ENCODE measurements around the gene RHBDL3.
A peak's percentile ranks its signal among the peaks of the same experiment; 100 is the strongest.

RHBDL3 gene

DNA sequence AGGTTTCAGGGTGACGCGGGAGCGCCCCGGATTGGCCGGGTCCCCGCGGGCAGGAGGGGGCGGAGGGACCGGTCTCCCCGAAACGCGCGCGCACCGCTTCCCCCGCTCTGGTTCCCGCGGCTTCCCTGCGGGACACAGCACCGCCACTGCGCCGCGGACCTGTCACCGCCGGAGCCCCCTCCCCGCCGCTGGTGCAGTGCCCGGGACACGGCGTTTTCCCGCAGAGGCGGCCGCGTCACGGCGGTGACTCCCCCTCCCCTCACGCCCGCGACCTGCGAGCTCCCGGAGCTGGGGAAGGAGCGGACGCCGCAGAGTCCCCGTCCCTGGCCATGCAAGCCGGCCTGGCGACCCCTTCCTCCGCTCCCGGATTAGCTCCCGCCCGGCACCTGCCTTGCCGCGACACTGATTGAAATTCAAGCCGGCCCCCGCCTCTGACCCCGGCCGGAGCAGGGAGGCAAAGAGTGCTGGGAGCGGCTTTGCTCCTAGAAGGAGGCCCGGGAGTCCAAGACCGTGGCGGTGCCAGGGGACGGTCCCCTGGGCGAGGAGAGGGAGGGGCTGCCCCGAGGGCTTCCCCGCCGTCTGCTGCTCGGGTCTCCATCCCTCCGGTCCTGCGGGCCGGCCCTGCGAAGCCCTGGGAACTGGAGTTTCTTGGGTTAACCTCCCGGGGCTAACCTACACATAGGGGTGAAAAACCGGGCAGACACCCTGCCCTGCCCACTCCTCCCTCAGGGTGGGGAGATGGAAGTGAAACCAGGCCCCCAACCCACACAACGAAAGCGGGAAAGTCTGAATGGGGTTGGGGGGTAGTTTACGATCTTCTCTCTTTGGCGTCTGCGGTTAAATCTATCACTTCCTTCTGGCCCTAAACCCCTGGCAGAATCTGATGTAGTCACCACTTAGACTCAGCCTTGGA lies 1.0 kb downstream of the RHBDL3 start:
- H3K9ac ChIP-seq (ENCODE audit: low read depth, low read length) = no peak overlapping the region
- peak; percentile 95 for TF ChIP-seq EZH2 (IDR thresholded peaks at IDR 0.05; ENCODE audit: borderline replicate concordance, low read depth, low read length, severe bottlenecking)
- TF ChIP-seq, protein P1, sequence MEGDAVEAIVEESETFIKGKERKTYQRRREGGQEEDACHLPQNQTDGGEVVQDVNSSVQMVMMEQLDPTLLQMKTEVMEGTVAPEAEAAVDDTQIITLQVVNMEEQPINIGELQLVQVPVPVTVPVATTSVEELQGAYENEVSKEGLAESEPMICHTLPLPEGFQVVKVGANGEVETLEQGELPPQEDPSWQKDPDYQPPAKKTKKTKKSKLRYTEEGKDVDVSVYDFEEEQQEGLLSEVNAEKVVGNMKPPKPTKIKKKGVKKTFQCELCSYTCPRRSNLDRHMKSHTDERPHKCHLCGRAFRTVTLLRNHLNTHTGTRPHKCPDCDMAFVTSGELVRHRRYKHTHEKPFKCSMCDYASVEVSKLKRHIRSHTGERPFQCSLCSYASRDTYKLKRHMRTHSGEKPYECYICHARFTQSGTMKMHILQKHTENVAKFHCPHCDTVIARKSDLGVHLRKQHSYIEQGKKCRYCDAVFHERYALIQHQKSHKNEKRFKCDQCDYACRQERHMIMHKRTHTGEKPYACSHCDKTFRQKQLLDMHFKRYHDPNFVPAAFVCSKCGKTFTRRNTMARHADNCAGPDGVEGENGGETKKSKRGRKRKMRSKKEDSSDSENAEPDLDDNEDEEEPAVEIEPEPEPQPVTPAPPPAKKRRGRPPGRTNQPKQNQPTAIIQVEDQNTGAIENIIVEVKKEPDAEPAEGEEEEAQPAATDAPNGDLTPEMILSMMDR (IDR thresholded peaks at IDR 0.05; ENCODE audit: borderline replicate concordance, extremely low read depth, low read length, poor library complexity, severe bottlenecking) = no peak
- H3K27ac ChIP-seq (ENCODE audit: low read length) = no peak overlapping the region
- H3K27me3 ChIP-seq (ENCODE audit: insufficient read depth, low read length, poor library complexity) = peaks cover 69% of the 10 kb centered on the region
- H3K79me2 ChIP-seq (ENCODE audit: insufficient read depth, low read length) = no peaks in the 10 kb centered on the region
- DNase-seq (no peak), ATAC-seq (ENCODE audit: insufficient read depth, low read depth) (peak; percentile 50)
- no peak overlapping the region for H3K4me3 ChIP-seq (ENCODE audit: low read depth in 1 of 2, low read length in 2 of 2)
- peak overlapping the region; percentile 40 for H3K4me2 ChIP-seq (ENCODE audit: insufficient read depth, low read length)
- H3K4me1 ChIP-seq (ENCODE audit: insufficient read depth, low read length) = peaks cover 11% of the 10 kb centered on the region
- no peaks in the 10 kb centered on the region for H3K9me3 ChIP-seq (ENCODE audit: insufficient read depth, low read length, severe bottlenecking)
- H3K36me3 ChIP-seq (ENCODE audit: insufficient read depth, low read length) = no peaks in the 10 kb centered on the region
- H2AFZ ChIP-seq (ENCODE audit: low read depth, low read length) = no peak overlapping the region
- H4K20me1 ChIP-seq (ENCODE audit: insufficient read depth, low read length) = peaks cover 12% of the 10 kb centered on the region

DNA sequence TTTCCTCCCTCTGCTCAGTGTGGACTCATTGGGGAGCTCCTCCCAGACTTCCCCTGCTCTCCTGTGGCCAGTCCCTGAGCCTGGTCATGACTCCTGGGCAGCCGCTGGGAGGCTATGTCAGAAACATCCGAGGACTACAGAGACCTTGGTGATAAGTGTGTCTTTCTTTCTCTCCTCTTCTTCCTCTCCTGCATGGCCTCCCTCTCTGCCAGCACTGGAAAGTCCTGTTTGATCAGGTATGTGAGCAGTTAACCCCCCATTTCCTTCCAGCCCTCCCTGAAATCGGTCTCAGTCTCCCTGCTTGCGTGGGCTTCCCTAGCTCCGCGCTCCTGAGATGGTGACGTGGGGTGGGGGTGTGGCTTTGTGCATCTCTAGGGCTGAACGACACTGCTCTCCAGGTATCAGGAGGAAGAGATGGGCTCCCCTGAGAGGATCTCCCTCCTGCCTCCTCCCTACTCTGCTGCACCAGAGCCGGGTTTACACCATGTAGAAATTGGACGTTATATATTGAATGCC lies 2.1 kb downstream of the RHBDL3 start:
- H4K20me1 ChIP-seq (ENCODE audit: insufficient read depth, low read length) = peaks cover 16% of the 10 kb centered on the region
- H3K4me1 ChIP-seq (ENCODE audit: insufficient read depth, low read length) = peaks cover 11% of the 10 kb centered on the region
- H3K9ac ChIP-seq (ENCODE audit: low read depth, low read length) = no peak overlapping the region
- H3K27ac ChIP-seq (ENCODE audit: low read length) = no peak overlapping the region
- H3K79me2 ChIP-seq (ENCODE audit: insufficient read depth, low read length) = no peaks in the 10 kb centered on the region
- TF ChIP-seq, protein P1 (IDR thresholded peaks at IDR 0.05; ENCODE audit: borderline replicate concordance, extremely low read depth, low read length, poor library complexity, severe bottlenecking) = no peak
- no peak for TF ChIP-seq EZH2 (IDR thresholded peaks at IDR 0.05; ENCODE audit: borderline replicate concordance, low read depth, low read length, severe bottlenecking)
- no peak overlapping the region for H2AFZ ChIP-seq (ENCODE audit: low read depth, low read length)
- H3K4me3 ChIP-seq (ENCODE audit: low read depth in 1 of 2, low read length in 2 of 2) = no peak overlapping the region
- H3K27me3 ChIP-seq (ENCODE audit: insufficient read depth, low read length, poor library complexity) = peaks cover 66% of the 10 kb centered on the region
- ATAC-seq (ENCODE audit: insufficient read depth, low read depth) (no peak), DNase-seq (no peak)
- H3K4me2 ChIP-seq (ENCODE audit: insufficient read depth, low read length) = no peak overlapping the region
- no peaks in the 10 kb centered on the region for H3K9me3 ChIP-seq (ENCODE audit: insufficient read depth, low read length, severe bottlenecking)
- H3K36me3 ChIP-seq (ENCODE audit: insufficient read depth, low read length) = no peaks in the 10 kb centered on the region

DNA sequence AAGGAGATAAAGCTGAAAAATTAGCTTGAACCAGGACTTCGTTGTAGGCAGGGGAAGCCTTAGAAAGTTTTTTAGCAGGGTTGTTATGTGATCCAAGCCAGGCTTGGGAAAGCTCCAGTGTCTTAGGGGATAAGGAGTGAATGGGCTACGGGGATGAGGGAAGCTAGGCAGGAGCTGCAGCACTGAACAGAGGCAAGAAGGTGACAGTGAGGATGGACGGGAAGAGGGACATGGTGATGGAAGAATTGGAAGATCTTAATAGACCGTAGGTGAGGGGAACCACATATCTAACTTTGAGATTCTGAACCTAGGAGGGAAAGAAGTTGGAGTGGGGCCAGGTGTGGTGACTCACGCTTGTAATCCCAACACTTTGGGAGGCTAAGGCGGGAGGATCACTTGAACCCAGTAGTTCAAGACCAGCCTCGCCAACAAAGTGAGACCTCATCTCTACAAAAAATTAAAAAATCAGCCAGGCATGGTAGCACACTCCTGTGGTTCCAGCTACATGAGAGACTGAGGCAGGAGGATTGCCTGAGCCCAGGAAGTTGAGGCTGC lies 3.2 kb downstream of the RHBDL3 start:
- DNase-seq (no peak), ATAC-seq (ENCODE audit: insufficient read depth, low read depth) (no peak)
- H3K4me1 ChIP-seq (ENCODE audit: insufficient read depth, low read length) = peaks cover 11% of the 10 kb centered on the region
- H3K9ac ChIP-seq (ENCODE audit: low read depth, low read length) = no peak overlapping the region
- no peaks in the 10 kb centered on the region for H3K9me3 ChIP-seq (ENCODE audit: insufficient read depth, low read length, severe bottlenecking)
- no peak overlapping the region for H3K27ac ChIP-seq (ENCODE audit: low read length)
- peaks cover 62% of the 10 kb centered on the region for H3K27me3 ChIP-seq (ENCODE audit: insufficient read depth, low read length, poor library complexity)
- no peaks in the 10 kb centered on the region for H3K79me2 ChIP-seq (ENCODE audit: insufficient read depth, low read length)
- no peak for TF ChIP-seq EZH2 (IDR thresholded peaks at IDR 0.05; ENCODE audit: borderline replicate concordance, low read depth, low read length, severe bottlenecking)
- TF ChIP-seq, protein P1 (IDR thresholded peaks at IDR 0.05; ENCODE audit: borderline replicate concordance, extremely low read depth, low read length, poor library complexity, severe bottlenecking) = no peak
- peaks cover 16% of the 10 kb centered on the region for H4K20me1 ChIP-seq (ENCODE audit: insufficient read depth, low read length)
- no peak overlapping the region for H3K4me2 ChIP-seq (ENCODE audit: insufficient read depth, low read length)
- H3K36me3 ChIP-seq (ENCODE audit: insufficient read depth, low read length) = no peaks in the 10 kb centered on the region
- no peak overlapping the region for H2AFZ ChIP-seq (ENCODE audit: low read depth, low read length)
- no peak overlapping the region for H3K4me3 ChIP-seq (ENCODE audit: low read depth in 1 of 2, low read length in 2 of 2)

Measured in DND-41 (cell line).